Skeletal muscle satellite cell (primary cell): Measurements from ENCODE around the gene STX5.
A peak's percentile ranks its signal among the peaks of the same experiment; 100 is the strongest.
"Not testable (repeated sequence)": the region's sequence is repeated elsewhere in the genome, so short reads cannot be mapped to it uniquely, and the experiment has no call there.

Source experiments
- H3K27me3 ChIP-seq: 2 replicates; pipeline ENCODE4 v1.7.0; 2013; ENCODE audit warnings: low read length; ENCODE audit not compliant: control insufficient read depth, insufficient read depth
- H3K36me3 ChIP-seq: 2 replicates; pipeline ENCODE4 v1.7.0; 2013; ENCODE audit warnings: mild to moderate bottlenecking, control low read depth, low read length; ENCODE audit not compliant: insufficient read depth
- H3K4me1 ChIP-seq: 2 replicates; pipeline ENCODE4 v1.7.0; 2013; ENCODE audit warnings: low read length; ENCODE audit not compliant: control insufficient read depth, insufficient read depth
- H3K4me2 ChIP-seq: 2 replicates; pipeline ENCODE4 v1.7.0; 2013; ENCODE audit warnings: mild to moderate bottlenecking, low read length
- H3K4me3 ChIP-seq: 2 replicates; pipeline ENCODE4 v1.7.0; 2013; ENCODE audit warnings: low read length
- H3K9ac ChIP-seq: 2 replicates; pipeline ENCODE4 v1.7.0; 2013; ENCODE audit warnings: mild to moderate bottlenecking, low read depth, low read length, moderate library complexity
- H3K9me3 ChIP-seq: replicated peaks from 2 replicates; pipeline ENCODE4 v1.7.0; 2013; ENCODE audit warnings: mild to moderate bottlenecking, control low read depth, low read length

STX5 gene

GRCh38 chr11:62861564-62862192 lies 29.8 kb upstream of the STX5 start:
- not testable (repeated sequence) for H3K4me2 ChIP-seq, H3K9ac ChIP-seq, H3K4me1 ChIP-seq, H3K9me3 ChIP-seq, H3K36me3 ChIP-seq, H3K4me3 ChIP-seq, H3K27me3 ChIP-seq

GRCh38 chr11:62860835-62861563 lies 29.1 kb upstream of the STX5 start:
- Histone ChIP-seq H3K27me3 (no peaks in the 10 kb centered on the region), H3K9me3 (no peaks in the 10 kb centered on the region), H3K9ac (no peak overlapping the region), H3K4me3 (no peak overlapping the region), H3K4me1 (peaks cover 8% of the 10 kb centered on the region), H3K4me2 (no peak overlapping the region), H3K36me3 (no peaks in the 10 kb centered on the region)

- H3K9ac ChIP-seq, H3K27me3 ChIP-seq, H3K4me3 ChIP-seq, H3K4me2 ChIP-seq, H3K9me3 ChIP-seq, H3K4me1 ChIP-seq: not testable (repeated sequence)
- H3K36me3 ChIP-seq: peaks cover 10% of the 10 kb centered on the region
These were observed 27.4 kb upstream of the STX5 start for GRCh38 chr11:62859281-62859703.

- no peak overlapping the region for H3K9ac ChIP-seq
- H3K4me1 ChIP-seq: peaks cover 20% of the 10 kb centered on the region
- peak overlapping the region; percentile 90 for H3K4me2 ChIP-seq
- H3K9me3 ChIP-seq: no peaks in the 10 kb centered on the region
- H3K4me3 ChIP-seq: no peak overlapping the region
- peaks cover 21% of the 10 kb centered on the region for H3K36me3 ChIP-seq
- no peaks in the 10 kb centered on the region for H3K27me3 ChIP-seq
These were observed 26.4 kb upstream of the STX5 start for GRCh38 chr11:62858201-62858600.

GRCh38 chr11:62857541-62857982 lies 25.7 kb upstream of the STX5 start:
- Histone ChIP-seq H3K27me3 (no peaks in the 10 kb centered on the region), H3K4me1 (peaks cover 26% of the 10 kb centered on the region), H3K4me2 (peak overlapping the region; percentile 90), H3K4me3 (peak overlapping the region; percentile 18), H3K9ac (no peak overlapping the region), H3K36me3 (peaks cover 28% of the 10 kb centered on the region), H3K9me3 (no peaks in the 10 kb centered on the region)

- no peaks in the 10 kb centered on the region for H3K27me3 ChIP-seq
- H3K36me3 ChIP-seq: peaks cover 39% of the 10 kb centered on the region
- no peaks in the 10 kb centered on the region for H3K9me3 ChIP-seq
- H3K4me1 ChIP-seq: peaks cover 29% of the 10 kb centered on the region
- H3K4me3 ChIP-seq: peak overlapping the region; percentile 83
- peak overlapping the region; percentile 90 for H3K4me2 ChIP-seq
- H3K9ac ChIP-seq: peak overlapping the region; percentile 87
These were observed 24.6 kb upstream of the STX5 start for GRCh38 chr11:62856333-62856895.

GRCh38 chr11:62855571-62856332 lies 23.9 kb upstream of the STX5 start:
- Histone ChIP-seq H3K27me3 (no peaks in the 10 kb centered on the region), H3K4me1 (peaks cover 29% of the 10 kb centered on the region), H3K4me2 (peak overlapping the region; percentile 90), H3K9ac (peak overlapping the region; percentile 87), H3K4me3 (peak overlapping the region; percentile 83), H3K9me3 (no peaks in the 10 kb centered on the region), H3K36me3 (peaks cover 42% of the 10 kb centered on the region)

GRCh38 chr11:62854825-62855570 lies 23.1 kb upstream of the STX5 start:
- H3K36me3 ChIP-seq: peaks cover 42% of the 10 kb centered on the region
- no peaks in the 10 kb centered on the region for H3K27me3 ChIP-seq
- H3K4me2 ChIP-seq: peak overlapping the region; percentile 89
- no peaks in the 10 kb centered on the region for H3K9me3 ChIP-seq
- peak overlapping the region; percentile 83 for H3K4me3 ChIP-seq
- peaks cover 29% of the 10 kb centered on the region for H3K4me1 ChIP-seq
- H3K9ac ChIP-seq: peak overlapping the region; percentile 86

- no peaks in the 10 kb centered on the region for H3K27me3 ChIP-seq
- H3K4me3 ChIP-seq: peak overlapping the region; percentile 83
- peak overlapping the region; percentile 86 for H3K9ac ChIP-seq
- H3K4me1 ChIP-seq: peaks cover 29% of the 10 kb centered on the region
- no peaks in the 10 kb centered on the region for H3K9me3 ChIP-seq
- peaks cover 42% of the 10 kb centered on the region for H3K36me3 ChIP-seq
- peak overlapping the region; percentile 89 for H3K4me2 ChIP-seq
These were observed 22.4 kb upstream of the STX5 start for GRCh38 chr11:62854013-62854824.

- Histone ChIP-seq H3K4me3 (peak overlapping the region; percentile 83), H3K4me2 (peak overlapping the region; percentile 89), H3K9me3 (no peaks in the 10 kb centered on the region), H3K36me3 (peaks cover 42% of the 10 kb centered on the region), H3K9ac (peak overlapping the region; percentile 86), H3K27me3 (no peaks in the 10 kb centered on the region), H3K4me1 (peaks cover 29% of the 10 kb centered on the region)
These were observed 21.6 kb upstream of the STX5 start for GRCh38 chr11:62853279-62853965.
